IMR-90 (cell line): ENCODE measurements around the gene NOS1. TPM values are rescaled to one million over a fixed set of nuclear protein-coding genes. Genes with fewer than 3 reads are reported as not detected.

Source experiments
- ATAC-seq: fragments of 200-7000 bp; cut with Tn5 transposase; 2 replicates; pipeline ENCODE4 v1.9.1; 2020; ENCODE audit warnings: low read depth, mild to moderate bottlenecking, moderate library complexity
- BruUV-seq: library from RNA; stranded (reverse); fragments of 400-500 nt; replicated peaks from 2 replicates; lab custom pipeline; 2021; lab: Mats Ljungman, UMichigan
- CTCF ChIA-PET: fragments of 300-600 bp; formaldehyde crosslinking; extraction: SDS; loops from one replicate; lab custom pipeline; 2021; ENCODE audit warnings: antibody characterized with exemption; lab: Yijun Ruan, JAX
- POLR2A ChIA-PET: fragments of 300-600 bp; sonication (Branson Sonifier 250); formaldehyde crosslinking; loops from one replicate; lab custom pipeline; 2022; ENCODE audit warnings: antibody characterized with exemption; ENCODE audit not compliant: unreplicated experiment; lab: Charles Lee
- DNase-seq: peaks from one replicate; pipeline ENCODE4 v3.0.0; 2013
- H2AFZ ChIP-seq: replicated peaks from 2 replicates; pipeline ENCODE3; 2013; ENCODE audit warnings: low read length, mild to moderate bottlenecking; ENCODE audit not compliant: poor library complexity
- H2AK5ac ChIP-seq: 2 replicates; pipeline ENCODE4 v1.6.1; 2013; ENCODE audit warnings: low read depth, low read length, inconsistent platforms
- H2AK9ac ChIP-seq: replicated peaks from 2 replicates; pipeline ENCODE3; 2013; ENCODE audit warnings: mild to moderate bottlenecking, low read depth, low read length, moderate library complexity; ENCODE audit not compliant: poor library complexity
- H2BK120ac ChIP-seq: 2 replicates; pipeline ENCODE4 v1.6.1; 2013; ENCODE audit warnings: low read depth, low read length, inconsistent platforms
- H2BK15ac ChIP-seq: 3 replicates; pipeline ENCODE4 v1.6.1; 2013; ENCODE audit warnings: low read depth, low read length, inconsistent platforms
- H2BK20ac ChIP-seq: 2 replicates; pipeline ENCODE4 v1.6.1; 2013; ENCODE audit warnings: low read depth, mild to moderate bottlenecking, inconsistent platforms, low read length, moderate library complexity
- H2BK5ac ChIP-seq: 2 replicates; pipeline ENCODE4 v1.6.1; 2013; ENCODE audit warnings: mild to moderate bottlenecking, low read depth, low read length, inconsistent platforms; ENCODE audit not compliant: poor library complexity, severe bottlenecking
- H3K14ac ChIP-seq: replicated peaks from 2 replicates; pipeline ENCODE4 v1.6.1; 2013; ENCODE audit warnings: low read depth, low read length, inconsistent platforms
- H3K18ac ChIP-seq: 2 replicates; pipeline ENCODE4 v1.6.1; 2013; ENCODE audit warnings: low read depth, low read length, control low read depth
- H3K23ac ChIP-seq: 2 replicates; pipeline ENCODE4 v1.6.1; 2013; ENCODE audit warnings: low read depth, low read length, inconsistent platforms
- H3K27ac ChIP-seq: 2 replicates; pipeline ENCODE4 v1.5.1; 2013; ENCODE audit warnings: mild to moderate bottlenecking, control low read depth, low read length; ENCODE audit not compliant: insufficient read depth
- H3K27me3 ChIP-seq: 2 replicates; pipeline ENCODE4 v1.6.1; 2013; ENCODE audit warnings: low read length; ENCODE audit not compliant: control insufficient read depth, insufficient read depth
- H3K36me3 ChIP-seq: 2 replicates; pipeline ENCODE4 v1.6.1; 2013; ENCODE audit warnings: low read length, mixed read lengths; ENCODE audit not compliant: control insufficient read depth, insufficient read depth
- H3K4ac ChIP-seq: 2 replicates; pipeline ENCODE4 v1.6.1; 2013; ENCODE audit warnings: low read depth, low read length, inconsistent platforms
- H3K4me1 ChIP-seq: 2 replicates; pipeline ENCODE4 v1.6.1; 2013; ENCODE audit warnings: low read length, mixed read lengths; ENCODE audit not compliant: control insufficient read depth, insufficient read depth
- H3K4me2 ChIP-seq: 2 replicates; pipeline ENCODE4 v1.6.1; 2013; ENCODE audit warnings: low read depth, mild to moderate bottlenecking, control low read depth, low read length, moderate library complexity
- H3K4me3 ChIP-seq: 2 replicates; pipeline ENCODE4 v1.5.1; 2013; ENCODE audit warnings: low read depth, mild to moderate bottlenecking, control low read depth, low read length, moderate library complexity; ENCODE audit not compliant: insufficient read depth
- H3K56ac ChIP-seq: 2 replicates; pipeline ENCODE4 v1.6.1; 2013; ENCODE audit warnings: low read length, inconsistent platforms; ENCODE audit not compliant: insufficient read depth; ENCODE audit errors: extremely low read depth
- H3K79me1 ChIP-seq, 2 experiments: 2 replicates each; pipeline ENCODE4 v1.6.1; 2013; ENCODE audit warnings: low read length in 2 of 2, inconsistent platforms in 1 of 2, low read depth in 1 of 2
- H3K9ac ChIP-seq: 2 replicates; pipeline ENCODE4 v1.6.1; 2013; ENCODE audit warnings: low read depth, low read length, control low read depth
- H3K9me1 ChIP-seq: 2 replicates; pipeline ENCODE4 v1.6.1; 2013; ENCODE audit warnings: low read length, inconsistent platforms; ENCODE audit not compliant: insufficient read depth
- H3K9me3 ChIP-seq: 2 replicates; pipeline ENCODE4 v1.6.1; 2013; ENCODE audit warnings: low read length; ENCODE audit not compliant: control insufficient read depth, insufficient read depth
- H4K20me1 ChIP-seq: 2 replicates; pipeline ENCODE4 v1.6.1; 2013; ENCODE audit warnings: low read length, inconsistent platforms; ENCODE audit not compliant: insufficient read depth
- H4K5ac ChIP-seq: 2 replicates; pipeline ENCODE4 v1.6.1; 2013; ENCODE audit warnings: mild to moderate bottlenecking, low read depth, low read length, control low read depth
- H4K8ac ChIP-seq, 2 experiments: 2 replicates each; pipeline ENCODE4 v1.6.1; 2013; ENCODE audit warnings: low read depth in 2 of 2, low read length in 2 of 2, control low read depth in 1 of 2, inconsistent platforms in 1 of 2
- H4K91ac ChIP-seq: 2 replicates; pipeline ENCODE4 v1.6.1; 2013; ENCODE audit warnings: low read depth, low read length, inconsistent platforms; ENCODE audit not compliant: insufficient read depth
- CHD1 ChIP-seq: IDR thresholded peaks from 2 replicates; pipeline ENCODE4 v1.6.1; 2012; ENCODE audit warnings: low read depth, low read length, improper control_type of control experiment
- CTCF ChIP-seq: conservative IDR thresholded peaks from 2 replicates; pipeline ENCODE4 v1.5.1; 2012; ENCODE audit warnings: mild to moderate bottlenecking, low read depth, low read length, improper control_type of control experiment
- FOS ChIP-seq: fragments of 150-350 bp; IDR thresholded peaks from 2 replicates; pipeline ENCODE4 v1.6.1; 2016; ENCODE audit warnings: low read depth, low read length
- MAFK ChIP-seq: IDR thresholded peaks from 2 replicates; pipeline ENCODE4 v1.6.1; 2012; ENCODE audit warnings: low read depth, low read length, improper control_type of control experiment
- MAZ ChIP-seq: IDR thresholded peaks from 2 replicates; pipeline ENCODE4 v1.6.1; 2012; ENCODE audit warnings: low read depth, mild to moderate bottlenecking, low read length, improper control_type of control experiment, moderate library complexity, borderline replicate concordance
- MXI1 ChIP-seq: IDR thresholded peaks from 2 replicates; pipeline ENCODE4 v1.6.1; 2012; ENCODE audit warnings: low read depth, mild to moderate bottlenecking, low read length, moderate library complexity, borderline replicate concordance
- NFE2L2 ChIP-seq: fragments of 150-350 bp; IDR thresholded peaks from 2 replicates; pipeline ENCODE4 v1.6.1; 2016; ENCODE audit warnings: low read depth, mild to moderate bottlenecking, low read length
- POLR2A ChIP-seq: IDR thresholded peaks from 2 replicates; pipeline ENCODE4 v1.6.1; 2012; ENCODE audit warnings: mild to moderate bottlenecking, low read depth, low read length
- RAD21 ChIP-seq: IDR thresholded peaks from 2 replicates; pipeline ENCODE4 v1.6.1; 2012; ENCODE audit warnings: low read length, improper control_type of control experiment
- RCOR1 ChIP-seq: IDR thresholded peaks from 2 replicates; pipeline ENCODE4 v1.6.1; 2012; ENCODE audit warnings: mild to moderate bottlenecking, low read length, improper control_type of control experiment; ENCODE audit not compliant: insufficient replicate concordance
- RFX5 ChIP-seq: IDR thresholded peaks from 2 replicates; pipeline ENCODE4 v1.8.0; 2012; ENCODE audit warnings: low read depth, mild to moderate bottlenecking, low read length, moderate library complexity
- SMC3 ChIP-seq: fragments of 150-350 bp; IDR thresholded peaks from 2 replicates; pipeline ENCODE4 v1.6.1; 2016; ENCODE audit warnings: low read depth, mild to moderate bottlenecking, antibody characterized with exemption, low read length, moderate library complexity
- USF2 ChIP-seq: fragments of 150-350 bp; IDR thresholded peaks from 2 replicates; pipeline ENCODE4 v1.6.1; 2017; ENCODE audit warnings: mild to moderate bottlenecking, antibody characterized with exemption, low read length, low read depth
- dilution Hi-C: fragments of 300-500 bp; cut with HindIII; formaldehyde crosslinking; loops from one replicate; pipeline ENCODE4 v1.14.3; 2018; ENCODE audit warnings: low sequenced_read_pairs; ENCODE audit not compliant: unreplicated experiment
- in situ Hi-C: fragments of 300-500 bp; cut with MboI; formaldehyde crosslinking; loops from 3 replicates; pipeline ENCODE4 v1.14.3; 2019; ENCODE audit warnings: low sequenced_read_pairs, inconsistent platforms, mixed read lengths
- intact Hi-C: fragments of 100-400 bp; cut with micrococcal nuclease; formaldehyde crosslinking; loops from 2 replicates; pipeline ENCODE4 v1.10.0; 2022
- polyA plus RNA-seq, 3 experiments: library from polyadenylated mRNA; depleted of rRNA; stranded (reverse); fragments of >200 nt; gene quantifications; 2 replicates each; pipeline ENCODE4 v1.2.3, GENCODE V29; 2012; ENCODE audit warnings: low replicate concordance in 1 of 3
- total RNA-seq: library from RNA; depleted of rRNA; stranded (reverse); fragments of >200 nt; gene quantifications from 2 replicates; pipeline ENCODE4 v1.2.3, GENCODE V29; 2012

The NOS1 gene
- total and polyA plus RNA-seq, 2 of the 4 experiments (the other 2 are of a cell fraction) = 0.09 TPM; not detected in 1

- BruUV-seq = no TSS peak
- H3K9ac ChIP-seq = no peak overlapping the region
- H3K27ac ChIP-seq = no peak overlapping the region
- no peaks in the 10 kb centered on the region for H3K4me1 ChIP-seq
- peak overlapping the region; percentile 33 for H2BK5ac ChIP-seq
- no peak overlapping the region for H4K5ac ChIP-seq
- H3K27me3 ChIP-seq = no peaks in the 10 kb centered on the region
- no peaks in the 10 kb centered on the region for H3K9me1 ChIP-seq
- in situ Hi-C loops = no loop called here
- no peak overlapping the region for H3K56ac ChIP-seq
- no peak overlapping the region for H2AK9ac ChIP-seq
- dilution Hi-C loops = no loop called here
- ATAC-seq = no peak
- no peak overlapping the region for H2BK20ac ChIP-seq
- H3K9me3 ChIP-seq = peaks cover 9% of the 10 kb centered on the region
- H2BK120ac ChIP-seq = no peak overlapping the region
- intact Hi-C loops = no loop called here
- H3K23ac ChIP-seq = no peak overlapping the region
- no peaks in the 10 kb centered on the region for H4K20me1 ChIP-seq
- no peak for DNase-seq
- H3K36me3 ChIP-seq = no peaks in the 10 kb centered on the region
- no peak overlapping the region for H2AK5ac ChIP-seq
- H4K8ac ChIP-seq = no peak overlapping the region
- CTCF ChIA-PET = no interaction called here
- POLR2A ChIA-PET = no interaction called here
- H3K18ac ChIP-seq = no peak overlapping the region
- H2BK15ac ChIP-seq = no peak overlapping the region
- no peak overlapping the region for H2AFZ ChIP-seq
- no peak for TF ChIP-seq SMC3
- TF ChIP-seq RCOR1 = no peak
- no peak for TF ChIP-seq POLR2A
- TF ChIP-seq USF2 = no peak
- no peak for TF ChIP-seq RFX5
- no peak for TF ChIP-seq FOS
- TF ChIP-seq MAFK = no peak
- TF ChIP-seq RAD21 = no peak
- no peak for TF ChIP-seq CHD1
- TF ChIP-seq CTCF = no peak
- no peak for TF ChIP-seq MAZ
- TF ChIP-seq MXI1 = no peak
- no peak for TF ChIP-seq NFE2L2
- no peak overlapping the region for H4K91ac ChIP-seq
- no peak overlapping the region for H3K4me3 ChIP-seq
- H3K14ac ChIP-seq = no peak overlapping the region
- H3K79me1 ChIP-seq = no peaks in the 10 kb centered on the region
- H3K4me2 ChIP-seq = no peak overlapping the region
- no peak overlapping the region for H3K4ac ChIP-seq
Measured at GRCh38 chr12:117352883-117353282, 8.5 kb downstream of the NOS1 start.
